Retinal pigment epithelial cell (primary cell): ENCODE results near the gene IQCE.

ENCODE experiments used
- DNase-seq: peaks from one replicate; pipeline ENCODE4 v3.0.0-alpha.2; 2010; ENCODE audit warnings: low read depth
- H3K4me3 ChIP-seq: 2 replicates; pipeline ENCODE4 v1.5.1; 2011; ENCODE audit warnings: mild to moderate bottlenecking, low read length, control low read depth, moderate library complexity
- TF ChIP-seq, protein P1 (sequence below): conservative IDR thresholded peaks from 2 replicates; pipeline ENCODE4 v1.5.1; 2011; ENCODE audit warnings: low read depth, low read length, control low read depth, inconsistent platforms

The IQCE gene

DNA sequence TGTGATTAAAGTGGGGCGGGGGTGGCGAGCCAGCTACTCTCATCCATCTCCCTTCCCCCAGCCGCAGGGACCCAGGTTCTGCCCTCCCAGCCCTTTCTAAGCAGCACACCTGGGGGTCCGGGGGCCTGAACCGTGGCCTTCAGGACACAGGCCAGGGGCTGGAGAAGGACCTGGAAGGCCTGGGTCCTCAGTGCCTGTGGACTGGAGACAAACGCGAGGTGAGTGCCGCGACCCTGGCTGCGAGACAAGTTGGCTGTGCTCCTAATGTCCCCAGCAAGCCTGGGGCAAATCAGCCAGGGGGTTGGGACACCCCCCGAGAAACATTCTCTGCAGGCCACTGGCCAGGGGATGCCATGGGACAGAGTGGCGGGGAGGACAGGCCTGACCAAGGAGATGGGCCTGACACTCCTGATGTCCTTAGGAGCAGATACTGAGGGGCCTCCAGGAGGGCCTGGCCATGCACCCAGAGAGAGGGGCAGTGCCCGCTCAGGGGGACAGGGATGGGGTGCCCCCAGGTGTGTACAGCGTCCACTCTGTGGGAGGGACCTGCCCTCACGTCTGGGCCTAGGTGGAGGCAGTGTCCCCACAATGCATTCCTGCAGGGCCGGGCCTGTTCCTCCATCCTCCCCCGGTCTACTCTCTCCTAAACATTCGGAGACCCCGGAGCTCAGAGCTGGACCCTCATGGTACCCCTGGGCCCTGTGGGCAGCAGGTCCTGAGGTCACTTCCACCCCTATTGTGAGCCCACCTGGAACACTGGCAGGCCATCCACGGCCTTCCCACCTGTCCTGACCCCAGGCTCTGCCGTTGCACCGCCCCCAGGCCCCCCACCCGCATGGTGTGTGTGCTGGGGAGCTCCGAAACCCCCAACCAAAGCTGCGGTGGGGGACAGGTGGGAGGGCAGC, 16.5 kb upstream of the IQCE start:
- no peak overlapping the region for H3K4me3 ChIP-seq
- DNase-seq = no peak
- TF ChIP-seq, protein P1, sequence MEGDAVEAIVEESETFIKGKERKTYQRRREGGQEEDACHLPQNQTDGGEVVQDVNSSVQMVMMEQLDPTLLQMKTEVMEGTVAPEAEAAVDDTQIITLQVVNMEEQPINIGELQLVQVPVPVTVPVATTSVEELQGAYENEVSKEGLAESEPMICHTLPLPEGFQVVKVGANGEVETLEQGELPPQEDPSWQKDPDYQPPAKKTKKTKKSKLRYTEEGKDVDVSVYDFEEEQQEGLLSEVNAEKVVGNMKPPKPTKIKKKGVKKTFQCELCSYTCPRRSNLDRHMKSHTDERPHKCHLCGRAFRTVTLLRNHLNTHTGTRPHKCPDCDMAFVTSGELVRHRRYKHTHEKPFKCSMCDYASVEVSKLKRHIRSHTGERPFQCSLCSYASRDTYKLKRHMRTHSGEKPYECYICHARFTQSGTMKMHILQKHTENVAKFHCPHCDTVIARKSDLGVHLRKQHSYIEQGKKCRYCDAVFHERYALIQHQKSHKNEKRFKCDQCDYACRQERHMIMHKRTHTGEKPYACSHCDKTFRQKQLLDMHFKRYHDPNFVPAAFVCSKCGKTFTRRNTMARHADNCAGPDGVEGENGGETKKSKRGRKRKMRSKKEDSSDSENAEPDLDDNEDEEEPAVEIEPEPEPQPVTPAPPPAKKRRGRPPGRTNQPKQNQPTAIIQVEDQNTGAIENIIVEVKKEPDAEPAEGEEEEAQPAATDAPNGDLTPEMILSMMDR = no peak

DNA sequence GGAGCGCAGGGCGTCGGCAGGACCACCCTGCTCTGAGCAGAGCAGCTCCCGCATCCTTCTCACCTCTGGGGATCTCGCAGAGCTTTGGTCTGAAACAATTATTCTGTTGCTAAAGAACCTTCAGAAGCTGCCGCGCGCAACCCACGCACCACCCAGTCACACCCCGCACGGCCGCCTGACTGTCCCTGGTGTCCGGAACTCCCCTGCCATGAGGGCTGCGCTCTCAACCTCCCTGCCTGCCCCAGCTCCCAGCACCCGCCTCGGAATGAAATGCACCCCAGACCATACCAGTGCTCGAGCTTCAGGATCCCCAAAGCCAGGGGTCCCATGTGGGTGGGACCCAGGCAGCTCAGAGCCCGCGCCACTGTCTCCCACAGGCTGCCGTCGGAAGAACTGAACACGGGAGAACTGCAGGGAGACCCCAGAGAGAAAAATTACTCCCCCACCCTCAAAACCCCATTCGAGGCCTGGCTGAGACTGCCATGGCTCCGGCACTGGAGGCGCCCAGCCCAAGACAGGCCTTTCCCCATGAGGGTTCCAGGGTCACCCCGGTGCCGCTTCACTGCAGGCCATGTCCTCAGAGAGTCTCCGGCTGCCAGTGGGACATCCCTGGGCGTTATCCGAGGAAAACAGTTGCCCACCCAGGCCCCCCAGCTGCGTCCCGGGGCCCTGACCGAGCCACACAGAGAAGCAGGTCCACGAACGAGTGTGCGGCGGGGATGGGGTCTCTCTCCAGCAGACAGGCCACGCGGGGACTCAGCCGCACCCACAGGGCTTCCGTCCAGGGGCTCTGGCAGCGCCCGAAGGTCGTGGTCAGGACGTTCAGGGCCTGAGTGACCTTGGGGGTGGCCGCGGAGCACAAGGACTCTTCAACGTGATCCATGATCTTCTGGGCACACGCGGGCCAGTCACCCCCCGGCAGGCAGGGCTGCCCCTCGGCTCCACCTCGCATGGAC, 15.6 kb upstream of the IQCE start:
- TF ChIP-seq, protein P1 = no peak
- H3K4me3 ChIP-seq = no peak overlapping the region
- DNase-seq = no peak

DNA sequence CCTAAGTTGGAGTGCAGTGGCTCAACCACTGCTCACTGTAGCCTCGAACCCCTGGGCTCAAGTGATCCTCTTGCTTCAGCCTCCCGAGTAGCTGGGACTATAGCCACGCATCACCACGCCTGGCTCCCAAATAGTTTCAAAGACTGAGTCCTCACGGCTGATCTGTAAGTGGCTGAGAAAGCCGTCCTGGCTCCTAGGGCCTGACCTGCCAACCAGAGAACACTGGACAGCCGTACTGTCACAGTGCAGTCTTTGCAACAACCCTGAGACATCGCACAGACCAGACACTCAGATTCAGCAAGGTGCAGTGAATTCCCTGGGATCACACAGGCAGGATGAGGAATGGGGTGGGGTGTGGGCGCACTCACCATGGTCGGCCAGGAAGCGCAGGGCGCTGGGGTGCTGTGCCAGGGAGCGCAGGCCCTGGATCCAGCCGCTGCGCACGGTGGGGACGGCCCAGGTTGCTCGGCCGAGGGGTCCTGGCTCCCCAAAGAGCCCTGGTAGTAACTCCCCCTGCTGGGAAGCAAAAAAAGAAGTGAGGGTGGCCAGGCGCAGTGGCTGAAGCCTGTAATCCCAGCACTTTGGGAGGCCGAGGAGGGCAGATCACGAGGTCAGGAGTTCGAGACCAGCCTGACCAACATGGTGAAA, 14.1 kb upstream of the IQCE start:
- no peak overlapping the region for H3K4me3 ChIP-seq
- TF ChIP-seq, protein P1 = no peak
- DNase-seq = no peak

DNA sequence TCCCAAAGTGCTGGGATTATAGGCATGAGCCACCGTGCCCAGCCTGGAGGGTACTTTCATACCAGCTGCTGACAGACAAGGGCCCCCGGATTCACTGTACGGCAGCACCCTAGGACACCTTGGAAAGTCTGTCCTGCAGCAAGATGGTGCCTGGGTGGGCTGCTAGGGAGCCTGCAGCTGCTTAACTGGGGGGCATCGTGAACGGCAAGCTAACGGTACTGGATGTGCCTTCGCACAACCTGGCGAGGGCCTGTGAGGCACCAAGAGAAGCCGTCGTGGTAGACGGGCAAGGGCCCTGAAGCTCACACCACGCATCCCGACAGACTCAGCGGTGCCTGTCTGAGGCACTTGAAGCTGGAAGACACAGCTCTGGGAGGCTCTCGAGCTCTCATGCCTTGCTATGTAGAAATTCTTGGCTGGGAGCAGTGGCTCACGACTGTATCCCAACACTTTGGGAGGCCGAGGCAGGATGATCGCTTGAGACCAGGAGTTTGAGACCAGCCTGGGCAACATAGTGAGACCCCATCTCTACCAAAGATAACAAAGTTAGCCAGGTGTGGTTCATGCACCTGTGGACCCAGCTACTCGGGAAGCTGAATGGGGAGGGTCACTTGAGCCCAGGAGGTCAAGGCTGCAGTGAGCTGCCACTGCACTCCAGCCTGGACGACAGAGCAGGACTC, 12.9 kb upstream of the IQCE start:
- TF ChIP-seq, protein P1 = no peak
- no peak for DNase-seq
- no peak overlapping the region for H3K4me3 ChIP-seq

DNA sequence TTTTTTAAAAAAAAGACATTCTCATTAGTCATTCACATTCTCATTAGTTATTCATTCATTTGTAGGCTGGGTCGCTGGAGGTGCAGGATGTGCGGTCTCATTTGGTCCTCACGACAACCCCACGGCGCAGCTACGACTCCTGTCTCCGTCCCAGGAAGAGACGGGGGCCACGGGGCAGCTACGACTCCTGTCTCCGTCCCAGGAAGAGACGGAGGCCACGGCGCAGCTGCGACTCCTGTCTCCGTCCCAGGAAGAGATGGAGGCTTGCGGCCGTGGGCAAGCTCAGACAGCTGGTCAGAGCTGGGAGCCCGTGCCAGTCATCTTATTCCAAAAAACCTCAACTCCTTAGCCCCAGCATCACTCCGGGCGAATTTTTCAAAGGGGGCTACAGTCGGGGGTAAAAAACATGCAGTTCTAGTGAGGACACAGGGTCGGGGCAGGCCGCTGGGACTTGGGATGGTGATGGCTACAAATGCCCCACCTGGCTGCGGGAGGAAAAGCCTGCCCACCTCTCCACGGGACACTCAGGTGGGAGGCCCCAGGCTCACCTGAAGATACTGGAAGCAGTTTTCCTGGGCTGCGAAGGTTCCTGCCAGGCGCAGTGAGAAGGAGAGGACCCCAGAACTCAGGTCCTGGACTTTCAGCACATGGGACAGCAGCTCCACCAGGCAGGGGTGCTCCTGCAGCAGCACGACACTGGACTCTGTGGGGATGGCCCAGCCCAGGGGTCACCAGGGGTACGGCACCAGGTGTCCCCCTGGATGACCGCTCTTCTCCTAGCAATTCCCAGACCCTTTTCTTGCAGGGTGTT, 11.8 kb upstream of the IQCE start:
- DNase-seq = no peak
- no peak overlapping the region for H3K4me3 ChIP-seq
- TF ChIP-seq, protein P1 = no peak

DNA sequence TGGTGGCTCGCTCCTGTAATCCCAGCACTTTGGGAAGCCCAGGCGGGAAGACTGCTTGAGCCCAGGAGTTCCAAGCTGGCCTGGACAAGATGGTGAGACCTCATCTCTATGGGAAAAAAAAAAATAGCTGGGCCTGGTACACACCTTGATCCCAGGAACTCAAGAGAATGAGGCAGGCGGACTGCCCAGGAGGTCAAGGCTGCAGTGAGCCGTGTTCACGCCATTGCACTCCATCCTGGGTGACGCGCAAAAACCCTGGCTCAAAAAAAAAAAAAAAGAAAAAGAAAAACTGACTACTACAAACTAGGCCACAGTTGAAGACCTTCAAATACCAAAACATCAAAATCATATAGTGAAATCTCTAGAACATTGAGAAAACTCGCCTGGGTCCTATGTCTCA, 7.4 kb upstream of the IQCE start:
- no peak overlapping the region for H3K4me3 ChIP-seq
- TF ChIP-seq, protein P1 = no peak
- DNase-seq = no peak
